Tibial nerve (tissue), 4 donors: Measurements from ENCODE around the gene TRABD2A.
"Not testable (repeated sequence)": the region's sequence is repeated elsewhere in the genome, so short reads cannot be mapped to it uniquely, and the experiment has no call there.

Experiments
- CTCF ChIP-seq, 5 experiments: fragments of 200-600 bp in 3 of 5; fragments of 450-650 bp in 2 of 5; sonication (generic) in 3 of 5; IDR thresholded peaks; one replicate each; pipeline ENCODE4 v1.5.1; 2016 to 2019; ENCODE audit warnings: antibody characterized with exemption in 5 of 5, mild to moderate bottlenecking in 3 of 5, moderate library complexity in 2 of 5
- EP300 ChIP-seq, 2 donors: sonication (generic); formaldehyde crosslinking; IDR thresholded peaks; one replicate each; pipeline ENCODE4 v1.6.1; 2017; ENCODE audit warnings: antibody characterized with exemption in 2 of 2, mild to moderate bottlenecking in 1 of 2
- POLR2A ChIP-seq, 2 donors: fragments of 450-650 bp; IDR thresholded peaks; one replicate each; pipeline ENCODE4 v1.6.1; 2017; ENCODE audit warnings: antibody characterized with exemption in 2 of 2, mild to moderate bottlenecking in 2 of 2, moderate library complexity in 2 of 2

- not testable (repeated sequence) for TF ChIP-seq POLR2A, CTCF, EP300 (IDR thresholded peaks at IDR 0.05)
Measured at GRCh38 chr2:84875619-84876018, 5.3 kb downstream of the TRABD2A start.
